Breast epithelium (tissue), 4 donors: ENCODE data around the gene RNASET2. TPM values are rescaled to one million over a fixed set of nuclear protein-coding genes. Genes with fewer than 3 reads are reported as not detected.

Source experiments
- DNase-seq, 2 donors: peaks; one replicate each; pipeline ENCODE4 v3.0.0-alpha.2; 2019; ENCODE audit warnings: low spot score in 2 of 2
- H3K27ac ChIP-seq, 2 donors: fragments of 200-600 bp; sonication (generic) in 1 of 2; one replicate each; pipeline ENCODE4 v1.5.1; 2016 to 2019; ENCODE audit warnings: mild to moderate bottlenecking in 1 of 2
- H3K27me3 ChIP-seq, 2 donors: fragments of 200-600 bp; sonication (generic) in 1 of 2; one replicate each; pipeline versions ENCODE4 v1.5.1 to v1.6.0; 2017 to 2019; ENCODE audit warnings: control low read depth in 1 of 2, mild to moderate bottlenecking in 1 of 2
- H3K36me3 ChIP-seq: fragments of 200-600 bp; one replicate; pipeline ENCODE4 v1.5.1; 2019
- H3K4me1 ChIP-seq, 2 donors: fragments of 200-600 bp; sonication (generic); one replicate each; pipeline ENCODE4 v1.5.1; 2016 to 2019; ENCODE audit warnings: control low read depth in 1 of 2
- H3K4me3 ChIP-seq, 3 donors: fragments of 200-600 bp; sonication (generic); 1 replicate in 2 of 3; 2 replicates in 1 of 3; pipeline ENCODE4 v1.5.1; 2016 to 2019; ENCODE audit warnings: mild to moderate bottlenecking in 3 of 3, moderate library complexity in 2 of 3
- H3K9me3 ChIP-seq, 2 donors: fragments of 200-600 bp; sonication (generic) in 1 of 2; one replicate each; pipeline ENCODE4 v1.5.1; 2016 to 2019; ENCODE audit warnings: control low read depth in 1 of 2
- CTCF ChIP-seq, 3 donors: fragments of 450-650 bp; IDR thresholded peaks; one replicate each; pipeline ENCODE4 v1.5.1; 2016 to 2017; ENCODE audit warnings: antibody characterized with exemption in 3 of 3, mild to moderate bottlenecking in 3 of 3, moderate library complexity in 3 of 3
- POLR2A ChIP-seq: fragments of 450-650 bp; IDR thresholded peaks from one replicate; pipeline ENCODE4 v1.6.1; 2016; ENCODE audit warnings: antibody characterized with exemption, mild to moderate bottlenecking, moderate library complexity
- POLR2AphosphoS5 ChIP-seq, 3 donors: sonication (generic); formaldehyde crosslinking; IDR thresholded peaks; one replicate each; pipeline ENCODE4 v1.6.1; 2017; ENCODE audit warnings: antibody characterized with exemption in 3 of 3
- intact Hi-C: fragments of 100-400 bp; cut with DNase I; formaldehyde crosslinking; loops from one replicate; pipeline ENCODE4 v1.15.1; 2023; ENCODE audit warnings: low total_unique reads
- total RNA-seq, 3 donors: library from RNA; depleted of rRNA; stranded (reverse); fragments of >200 nt; gene quantifications; one replicate each; pipeline ENCODE4 v1.1.0, GENCODE V29; 2016

The RNASET2 gene
- total RNA-seq, 3 donors from 2014 or later, result 35.1 to 82.9 (median 80.6) TPM

GRCh38 chr6:166955865-166956443 is 396 bp downstream of the RNASET2 start:
- Histone ChIP-seq H3K27me3 (no peaks in the 10 kb centered on the region), H3K4me3 (peak overlapping the region; percentile 69 to 92 (median 84)), H3K36me3 (no peaks in the 10 kb centered on the region), H3K27ac (peak overlapping the region; percentile 13 to 90), H3K4me1 (peaks cover 0 to 6% of the 10 kb centered on the region in 2 donors), H3K9me3 (no peaks in the 10 kb centered on the region)
- no peak for DNase-seq
- intact Hi-C loops, result loop anchor here (2.0 kb wide), 1 partner anchor 17 kb away; no protein-coding TSS in a partner anchor
- TF ChIP-seq POLR2A (no peak), CTCF (IDR thresholded peaks at IDR 0.05) (no peak)

GRCh38 chr6:166955121-166955864 is 1.1 kb downstream of the RNASET2 start:
- no peaks in the 10 kb centered on the region for H3K9me3 ChIP-seq
- no peak for TF ChIP-seq POLR2AphosphoS5 (IDR thresholded peaks at IDR 0.05)
- no peak for TF ChIP-seq POLR2A
- TF ChIP-seq CTCF (IDR thresholded peaks at IDR 0.05), result no peak
- DNase-seq, result no peak
- intact Hi-C loops, result loop anchor here (2.0 kb wide), 1 partner anchor 16 kb away; no protein-coding TSS in a partner anchor
- no peaks in the 10 kb centered on the region for H3K36me3 ChIP-seq
- peak overlapping the region; percentile 69 to 92 (median 84) for H3K4me3 ChIP-seq
- H3K4me1 ChIP-seq, result peaks cover 0 to 6% of the 10 kb centered on the region in 2 donors
- H3K27me3 ChIP-seq, result no peaks in the 10 kb centered on the region
- peak overlapping the region; percentile 13 to 90 for H3K27ac ChIP-seq

- TF ChIP-seq POLR2A (no peak), POLR2AphosphoS5 (IDR thresholded peaks at IDR 0.05) (no peak), CTCF (IDR thresholded peaks at IDR 0.05) (no peak)
- no peak overlapping the region for H3K4me3 ChIP-seq
- peaks cover 0 to 6% of the 10 kb centered on the region in 2 donors for H3K4me1 ChIP-seq
- H3K27me3 ChIP-seq, result no peaks in the 10 kb centered on the region
- no peaks in the 10 kb centered on the region for H3K9me3 ChIP-seq
- no peaks in the 10 kb centered on the region for H3K36me3 ChIP-seq
- DNase-seq, result no peak
- no peak overlapping the region for H3K27ac ChIP-seq
- intact Hi-C loops, result loop anchor here (2.0 kb wide), 1 partner anchor 15 kb away; no protein-coding TSS in a partner anchor
Measured at GRCh38 chr6:166954118-166954713, 2.1 kb downstream of the RNASET2 start.

- Histone ChIP-seq H3K27ac (no peak overlapping the region), H3K9me3 (no peaks in the 10 kb centered on the region), H3K4me1 (peaks cover 0 to 6% of the 10 kb centered on the region in 2 donors), H3K27me3 (no peaks in the 10 kb centered on the region), H3K4me3 (no peak overlapping the region), H3K36me3 (no peaks in the 10 kb centered on the region)
- DNase-seq, result no peak
- intact Hi-C loops, result no loop called here
- TF ChIP-seq POLR2A (no peak), POLR2AphosphoS5 (IDR thresholded peaks at IDR 0.05) (no peak), CTCF (IDR thresholded peaks at IDR 0.05) (no peak)
Measured at GRCh38 chr6:166952567-166953486, 3.5 kb downstream of the RNASET2 start.
